OCI-LY7 (cell line): ENCODE data around the gene SIGLEC12. TPM values are rescaled to one million over a fixed set of nuclear protein-coding genes. Genes with fewer than 3 reads are reported as not detected.
"Not testable (repeated sequence)": the region's sequence is repeated elsewhere in the genome, so short reads cannot be mapped to it uniquely, and the experiment has no call there.

Source experiments
- BruUV-seq: library from RNA; stranded (reverse); fragments of 400-500 nt; replicated peaks from 2 replicates; lab custom pipeline; 2021; lab: Mats Ljungman, UMichigan
- CTCF ChIA-PET: fragments of 300-600 bp; sonication (Branson Sonifier 250); formaldehyde crosslinking; loops from one replicate; lab custom pipeline; 2022; ENCODE audit warnings: antibody characterized with exemption; ENCODE audit not compliant: unreplicated experiment; lab: Charles Lee
- POLR2A ChIA-PET: fragments of 300-600 bp; sonication (Branson Sonifier 250); formaldehyde crosslinking; loops from one replicate; lab custom pipeline; 2022; ENCODE audit warnings: antibody characterized with exemption; lab: Charles Lee
- DNase-seq: peaks from one replicate; pipeline ENCODE4 v3.0.0-alpha.2; 2015; ENCODE audit warnings: low spot score
- H2AFZ ChIP-seq: fragments of 200-600 bp; sonication (generic), shearing (Covaris generic); 2 replicates; pipeline ENCODE4 v1.6.1; 2014; ENCODE audit warnings: mild to moderate bottlenecking, antibody characterized with exemption, low read length, moderate library complexity
- H3K27ac ChIP-seq: fragments of 200-600 bp; sonication (generic); 2 replicates; pipeline ENCODE4 v1.5.1; 2014; ENCODE audit warnings: mixed run types, low read depth, mild to moderate bottlenecking, moderate library complexity, low read length, inconsistent platforms; ENCODE audit not compliant: poor library complexity, severe bottlenecking
- H3K36me3 ChIP-seq: fragments of 200-600 bp; sonication (generic); 2 replicates; pipeline ENCODE4 v1.6.1; 2014; ENCODE audit warnings: mild to moderate bottlenecking, antibody characterized with exemption, low read length, moderate library complexity, mixed read lengths; ENCODE audit not compliant: insufficient read depth
- H3K4me1 ChIP-seq: fragments of 200-600 bp; sonication (generic); 2 replicates; pipeline ENCODE4 v1.5.1; 2014; ENCODE audit warnings: mild to moderate bottlenecking, low read length; ENCODE audit not compliant: insufficient read depth, poor library complexity, severe bottlenecking
- H3K4me2 ChIP-seq: fragments of 200-600 bp; sonication (generic); 2 replicates; pipeline ENCODE4 v1.6.1; 2014; ENCODE audit warnings: mild to moderate bottlenecking, low read length
- H3K4me3 ChIP-seq: fragments of 200-600 bp; sonication (generic); 2 replicates; pipeline ENCODE4 v1.5.1; 2014; ENCODE audit warnings: mild to moderate bottlenecking, low read depth, low read length; ENCODE audit not compliant: poor library complexity, severe bottlenecking
- H3K79me2 ChIP-seq: fragments of 200-600 bp; sonication (generic); 2 replicates; pipeline ENCODE4 v1.6.1; 2016; ENCODE audit warnings: low read depth, mild to moderate bottlenecking, low read length, moderate library complexity, mixed read lengths; ENCODE audit not compliant: insufficient read depth
- H3K9me2 ChIP-seq: fragments of 200-600 bp; sonication (generic); 2 replicates; pipeline ENCODE4 v1.6.1; 2016; ENCODE audit warnings: mild to moderate bottlenecking, low read length, mixed read lengths; ENCODE audit not compliant: insufficient read depth
- H3K9me3 ChIP-seq: fragments of 200-600 bp; sonication (generic); 2 replicates; pipeline ENCODE4 v1.6.1; 2014; ENCODE audit warnings: mild to moderate bottlenecking, mixed run types, low read length, mixed read lengths
- H4K20me1 ChIP-seq: fragments of 200-600 bp; sonication (generic); 2 replicates; pipeline ENCODE4 v1.6.1; 2014; ENCODE audit warnings: mild to moderate bottlenecking, antibody characterized with exemption, low read length, moderate library complexity, mixed read lengths; ENCODE audit not compliant: insufficient read depth
- CTCF ChIP-seq: fragments of 200-600 bp; sonication (generic); conservative IDR thresholded peaks from 2 replicates; pipeline ENCODE4 v1.5.1; 2014; ENCODE audit warnings: mild to moderate bottlenecking, antibody characterized with exemption, low read length, moderate library complexity, mixed read lengths
- EZH2phosphoT487 ChIP-seq: fragments of 200-600 bp; sonication (generic); IDR thresholded peaks from 2 replicates; pipeline ENCODE4 v1.6.1; 2018; ENCODE audit warnings: low read depth, borderline replicate concordance, mild to moderate bottlenecking, mixed run types, antibody characterized with exemption, low read length, moderate library complexity, mixed read lengths
- intact Hi-C: fragments of 100-400 bp; cut with micrococcal nuclease; formaldehyde crosslinking; loops from one replicate; pipeline ENCODE4 v1.10.0; 2022; ENCODE audit not compliant: unreplicated experiment
- total RNA-seq, 2 experiments: library from RNA; depleted of rRNA in 1 of 2; stranded (reverse); fragments of >200 nt in 1 of 2; shearing (Covaris generic) in 1 of 2; gene quantifications; 2 replicates each; pipeline ENCODE4 v1.2.3, GENCODE V29; 2014 to 2022

SIGLEC12 gene
- total RNA-seq, 2 experiments from 2014 or later, result not detected

- no peak overlapping the region for H3K27ac ChIP-seq
- H3K9me3 ChIP-seq, result 0 out of 2 replicates have a peak, but pooled peaks cover 4% of the 10 kb centered on the region
- no peak overlapping the region for H3K4me3 ChIP-seq
- H2AFZ ChIP-seq, result no peak overlapping the region
- no peak overlapping the region for H3K4me2 ChIP-seq
- BruUV-seq, result no TSS peak
- H4K20me1 ChIP-seq, result no peaks in the 10 kb centered on the region
- H3K4me1 ChIP-seq, result no peaks in the 10 kb centered on the region
- CTCF ChIA-PET, result no interaction called here
- H3K79me2 ChIP-seq, result no peaks in the 10 kb centered on the region
- no peaks in the 10 kb centered on the region for H3K9me2 ChIP-seq
- intact Hi-C loops, result no loop called here
- H3K36me3 ChIP-seq, result no peaks in the 10 kb centered on the region
- POLR2A ChIA-PET, result interaction anchor here (0.6 kb wide), 1 partner anchor 266 kb away, joined by 3 read pairs; no protein-coding TSS in a partner anchor
- TF ChIP-seq EZH2phosphoT487 (no peak), CTCF (no peak)
- no peak for DNase-seq
These were observed 53.1 kb downstream of the SIGLEC12 start for GRCh38 chr19:51448411-51449016.

GRCh38 chr19:51448011-51448410 lies 53.6 kb downstream of the SIGLEC12 start:
- Histone ChIP-seq H3K36me3 (no peaks in the 10 kb centered on the region), H2AFZ (no peak overlapping the region), H3K4me1 (no peaks in the 10 kb centered on the region), H3K27ac (no peak overlapping the region), H3K9me3 (0 out of 2 replicates have a peak, but pooled peaks cover 4% of the 10 kb centered on the region), H3K4me2 (no peak overlapping the region), H3K4me3 (no peak overlapping the region), H3K9me2 (no peaks in the 10 kb centered on the region), H4K20me1 (no peaks in the 10 kb centered on the region), H3K79me2 (no peaks in the 10 kb centered on the region)
- intact Hi-C loops, result no loop called here
- ChIA-PET CTCF (no interaction called here), POLR2A (no interaction called here)
- no TSS peak for BruUV-seq
- no peak for DNase-seq
- TF ChIP-seq EZH2phosphoT487 (no peak), CTCF (no peak)

GRCh38 chr19:51447510-51447909 lies 54.1 kb downstream of the SIGLEC12 start:
- H2AFZ ChIP-seq, BruUV-seq, H3K36me3 ChIP-seq, POLR2A ChIA-PET, CTCF ChIA-PET, intact Hi-C loops, H3K9me2 ChIP-seq, H3K79me2 ChIP-seq, H4K20me1 ChIP-seq, H3K4me2 ChIP-seq, H3K4me3 ChIP-seq, H3K27ac ChIP-seq, H3K9me3 ChIP-seq, H3K4me1 ChIP-seq, DNase-seq: not testable (repeated sequence)
